Esophagus squamous epithelium (tissue), 5 donors: ENCODE results near the gene NUDCD3. TPM values are rescaled to one million over a fixed set of nuclear protein-coding genes. Genes with fewer than 3 reads are reported as not detected.

Source experiments
- DNase-seq: peaks from one replicate; lab custom pipeline; 2025; lab: John Stamatoyannopoulos, UW
- H3K27ac ChIP-seq, 4 donors: fragments of 200-600 bp; sonication (generic); one replicate each; pipeline ENCODE4 v1.5.1; 2016 to 2019; ENCODE audit warnings: mild to moderate bottlenecking in 1 of 4
- H3K27me3 ChIP-seq, 4 donors: fragments of 200-600 bp; sonication (generic); 1 replicate in 3 of 4; 2 replicates in 1 of 4; pipeline versions ENCODE4 v1.5.1 to v1.6.0; 2017 to 2021; ENCODE audit warnings: antibody characterized with exemption in 1 of 4
- H3K36me3 ChIP-seq, 3 donors: fragments of 200-600 bp; sonication (generic); one replicate each; pipeline ENCODE4 v1.5.1; 2016 to 2019
- H3K4me1 ChIP-seq, 3 donors: fragments of 200-600 bp; sonication (generic); one replicate each; pipeline ENCODE4 v1.5.1; 2017 to 2019
- H3K4me3 ChIP-seq, 4 donors: fragments of 200-600 bp; sonication (generic); 1 replicate in 3 of 4; 2 replicates in 1 of 4; pipeline ENCODE4 v1.5.1; 2016 to 2019; ENCODE audit warnings: mild to moderate bottlenecking in 2 of 4, moderate library complexity in 1 of 4
- H3K9me3 ChIP-seq, 3 donors: fragments of 200-600 bp; sonication (generic); one replicate each; pipeline ENCODE4 v1.5.1; 2016 to 2019
- POLR2A ChIP-seq, 4 donors: fragments of 450-650 bp; IDR thresholded peaks; one replicate each; pipeline ENCODE4 v1.6.1; 2017; ENCODE audit warnings: antibody characterized with exemption in 4 of 4, mild to moderate bottlenecking in 4 of 4, moderate library complexity in 3 of 4
- WGBS, 2 donors: methylation state at CpG; one replicate each; pipeline ENCODE4 v1.1.5; 2018; 5-methylcytosine and 5-hydroxymethylcytosine counted together
- intact Hi-C: fragments of 100-400 bp; cut with DNase I; formaldehyde crosslinking; loops from one replicate; pipeline ENCODE4 v1.15.0; 2022
- total RNA-seq, 4 donors: library from RNA; depleted of rRNA; stranded (reverse); fragments of >200 nt; gene quantifications; one replicate each; pipeline ENCODE4 v1.1.0, GENCODE V29; 2016
- TF ChIP-seq, protein P1 (sequence below), 6 experiments: fragments of 450-650 bp in 4 of 6; fragments of 200-600 bp in 2 of 6; sonication (generic) in 2 of 6; IDR thresholded peaks; one replicate each; pipeline ENCODE4 v1.5.1; 2016 to 2019; ENCODE audit warnings: antibody characterized with exemption in 6 of 6, mild to moderate bottlenecking in 4 of 6, moderate library complexity in 4 of 6
- donor health status: DM: yes; HTN: yes; CAD: no.

Gene NUDCD3
- total RNA-seq, 4 donors from 2014 or later = 33.5 to 54.0 (median 47.0) TPM

DNA sequence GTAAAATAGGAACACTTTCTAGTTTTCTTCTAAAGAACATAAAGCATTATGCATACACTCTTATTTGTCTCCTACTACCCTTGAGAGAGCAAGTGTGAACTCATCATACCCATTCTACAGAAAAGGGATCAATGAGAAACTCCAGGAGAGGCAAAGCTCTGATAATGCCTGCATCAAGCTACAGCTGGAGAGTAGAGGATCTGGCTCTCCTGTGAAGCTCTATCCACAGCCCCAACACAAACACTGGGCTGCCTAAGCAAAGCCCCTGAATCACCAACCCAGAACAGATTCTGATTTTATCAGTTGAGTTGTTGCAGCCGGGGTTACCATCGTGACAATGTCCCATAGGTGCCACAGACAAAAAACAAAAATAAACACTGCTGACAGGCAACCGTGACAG is 74.9 kb downstream of the NUDCD3 start:
- no peak for TF ChIP-seq POLR2A (IDR thresholded peaks at IDR 0.05)
- TF ChIP-seq, protein P1, sequence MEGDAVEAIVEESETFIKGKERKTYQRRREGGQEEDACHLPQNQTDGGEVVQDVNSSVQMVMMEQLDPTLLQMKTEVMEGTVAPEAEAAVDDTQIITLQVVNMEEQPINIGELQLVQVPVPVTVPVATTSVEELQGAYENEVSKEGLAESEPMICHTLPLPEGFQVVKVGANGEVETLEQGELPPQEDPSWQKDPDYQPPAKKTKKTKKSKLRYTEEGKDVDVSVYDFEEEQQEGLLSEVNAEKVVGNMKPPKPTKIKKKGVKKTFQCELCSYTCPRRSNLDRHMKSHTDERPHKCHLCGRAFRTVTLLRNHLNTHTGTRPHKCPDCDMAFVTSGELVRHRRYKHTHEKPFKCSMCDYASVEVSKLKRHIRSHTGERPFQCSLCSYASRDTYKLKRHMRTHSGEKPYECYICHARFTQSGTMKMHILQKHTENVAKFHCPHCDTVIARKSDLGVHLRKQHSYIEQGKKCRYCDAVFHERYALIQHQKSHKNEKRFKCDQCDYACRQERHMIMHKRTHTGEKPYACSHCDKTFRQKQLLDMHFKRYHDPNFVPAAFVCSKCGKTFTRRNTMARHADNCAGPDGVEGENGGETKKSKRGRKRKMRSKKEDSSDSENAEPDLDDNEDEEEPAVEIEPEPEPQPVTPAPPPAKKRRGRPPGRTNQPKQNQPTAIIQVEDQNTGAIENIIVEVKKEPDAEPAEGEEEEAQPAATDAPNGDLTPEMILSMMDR (IDR thresholded peaks at IDR 0.05) = no peak
- Histone ChIP-seq H3K27me3 (no peaks in the 10 kb centered on the region), H3K36me3 (peaks cover 0 to 56% (median 0%) of the 10 kb centered on the region in 3 donors), H3K4me3 (no peak overlapping the region), H3K4me1 (peaks cover 0 to 25% (median 0%) of the 10 kb centered on the region in 3 donors), H3K27ac (no peak overlapping the region), H3K9me3 (no peaks in the 10 kb centered on the region)
- 80 to 85% methylated on average over 3 of the region's 3 CpGs for WGBS, 2 donors
- intact Hi-C loops = no loop called here
- no peak for DNase-seq

DNA sequence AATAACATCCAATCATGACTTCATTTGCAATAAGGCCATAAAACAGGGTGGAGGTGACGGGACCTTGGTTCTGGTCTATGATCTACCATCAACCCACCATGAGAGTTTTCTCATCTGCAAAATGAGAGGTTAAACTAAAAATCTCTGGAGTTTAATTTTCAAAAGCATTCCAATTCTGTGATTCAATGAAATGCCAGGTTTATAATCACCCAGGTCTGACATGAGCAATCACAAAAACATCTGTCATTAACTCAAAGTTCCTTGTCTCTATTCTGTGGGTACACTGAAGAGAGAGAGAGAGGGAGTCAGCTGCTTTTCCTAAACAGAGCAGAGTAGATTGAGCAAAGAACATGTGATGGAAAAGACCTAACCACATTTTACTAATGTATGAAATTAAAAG is 75.4 kb downstream of the NUDCD3 start:
- intact Hi-C loops = no loop called here
- DNase-seq = no peak
- no peak overlapping the region for H3K27ac ChIP-seq
- H3K4me1 ChIP-seq = peaks cover 0 to 20% (median 0%) of the 10 kb centered on the region in 3 donors
- 85 to 100% methylated on average over 1 of the region's 1 CpG for WGBS, 2 donors
- H3K4me3 ChIP-seq = no peak overlapping the region
- peaks cover 0 to 60% (median 0%) of the 10 kb centered on the region in 3 donors for H3K36me3 ChIP-seq
- no peaks in the 10 kb centered on the region for H3K27me3 ChIP-seq
- TF ChIP-seq POLR2A (IDR thresholded peaks at IDR 0.05) = no peak
- TF ChIP-seq, protein P1 (IDR thresholded peaks at IDR 0.05) = no peak
- H3K9me3 ChIP-seq = peaks cover 0 to 5% (median 0%) of the 10 kb centered on the region in 3 donors

DNA sequence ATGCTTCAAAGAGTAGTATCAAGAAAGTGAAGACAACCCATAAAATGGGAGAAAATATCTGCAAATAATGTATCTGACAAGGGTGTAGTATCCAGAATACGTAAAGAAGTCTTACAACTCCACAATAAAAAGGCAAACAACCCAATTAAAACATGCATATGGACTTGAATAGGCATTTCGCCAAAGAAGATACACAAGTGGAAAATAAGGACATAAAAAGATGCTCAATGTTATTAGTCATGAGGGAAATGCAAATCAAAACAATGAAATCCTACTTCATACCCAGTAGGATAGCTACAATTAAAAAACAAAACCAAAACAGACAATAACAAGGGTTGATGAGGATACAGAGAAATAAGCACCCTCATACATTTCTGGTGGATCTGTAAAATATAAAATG is 79.2 kb downstream of the NUDCD3 start:
- intact Hi-C loops = no loop called here

DNA sequence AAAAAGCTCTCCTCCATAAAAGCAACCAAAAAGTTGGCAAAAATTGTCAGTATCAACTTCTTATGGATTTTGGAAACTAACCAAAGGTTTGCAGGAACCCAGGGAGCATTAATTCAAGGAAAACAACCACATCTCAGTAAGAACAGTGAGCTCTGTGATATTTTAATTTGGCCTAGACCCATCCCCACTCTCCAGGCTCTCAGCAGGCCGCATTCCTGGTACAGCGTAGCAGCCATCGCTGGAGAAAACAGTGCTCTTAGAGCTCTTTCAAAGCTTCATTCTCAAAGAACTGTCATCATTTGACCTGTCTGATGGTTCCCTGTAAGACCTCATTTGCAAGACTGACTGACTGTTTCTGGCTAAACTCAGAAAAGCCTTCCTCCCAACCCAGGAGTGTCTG is 81.9 kb downstream of the NUDCD3 start:
- Histone ChIP-seq H3K36me3 (peaks cover 0 to 65% (median 14%) of the 10 kb centered on the region in 3 donors), H3K4me3 (no peak overlapping the region), H3K9me3 (peaks cover 0 to 5% (median 0%) of the 10 kb centered on the region in 3 donors), H3K27ac (no peak overlapping the region), H3K27me3 (no peaks in the 10 kb centered on the region), H3K4me1 (peaks cover 0 to 3% (median 0%) of the 10 kb centered on the region in 3 donors)
- intact Hi-C loops = no loop called here
- no peak for DNase-seq
- no peak for TF ChIP-seq POLR2A (IDR thresholded peaks at IDR 0.05)
- TF ChIP-seq, protein P1 (IDR thresholded peaks at IDR 0.05) = no peak
- WGBS, 2 donors = 72 to 88% methylated on average over 3 of the region's 3 CpGs

More for the DNA sequence above, 79.2 kb downstream of the NUDCD3 start:
- no peak overlapping the region for H3K27ac ChIP-seq
- no peak for DNase-seq
- peaks cover 0 to 4% (median 3%) of the 10 kb centered on the region in 3 donors for H3K4me1 ChIP-seq
- TF ChIP-seq, protein P1 (IDR thresholded peaks at IDR 0.05) = no peak
- no peak for TF ChIP-seq POLR2A (IDR thresholded peaks at IDR 0.05)
- H3K36me3 ChIP-seq = peaks cover 0 to 37% (median under 1%) of the 10 kb centered on the region in 3 donors
- H3K27me3 ChIP-seq = no peaks in the 10 kb centered on the region
- H3K4me3 ChIP-seq = no peak overlapping the region
- 93 to 97% methylated on average over 2 of the region's 2 CpGs for WGBS, 2 donors
- H3K9me3 ChIP-seq = peaks cover 0 to 5% (median 0%) of the 10 kb centered on the region in 3 donors

DNA sequence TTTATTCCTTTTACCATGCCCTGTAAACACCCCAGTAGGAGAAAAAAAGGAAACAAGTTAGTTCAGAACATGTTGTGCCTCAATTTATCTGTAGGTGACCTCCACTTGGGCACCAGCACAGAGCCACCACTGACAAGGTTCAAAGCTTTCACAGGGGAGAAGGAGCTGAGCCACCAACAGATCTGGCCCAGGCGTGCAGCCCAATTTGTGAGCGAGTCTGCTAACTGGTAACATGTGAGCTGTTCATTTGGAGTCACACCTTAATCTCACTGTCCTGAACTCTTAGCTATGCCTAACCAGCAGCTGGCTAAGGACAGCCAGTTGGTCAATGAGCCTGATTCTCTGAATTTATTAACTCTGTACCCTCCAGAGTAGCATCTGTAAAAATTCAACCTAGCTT is 86.7 kb downstream of the NUDCD3 start:
- Histone ChIP-seq H3K27me3 (no peaks in the 10 kb centered on the region), H3K4me1 (peaks cover 0 to under 1% (median 0%) of the 10 kb centered on the region in 3 donors), H3K27ac (no peak overlapping the region), H3K36me3 (peaks cover 0 to 77% (median 14%) of the 10 kb centered on the region in 3 donors), H3K4me3 (no peak overlapping the region), H3K9me3 (no peaks in the 10 kb centered on the region)
- intact Hi-C loops = no loop called here
- no peak for DNase-seq
- 80 to 94% methylated on average over 2 of the region's 2 CpGs for WGBS, 2 donors
- TF ChIP-seq, protein P1 (IDR thresholded peaks at IDR 0.05) = no peak
- TF ChIP-seq POLR2A (IDR thresholded peaks at IDR 0.05) = no peak
